SIG-M5 (cell line): ENCODE data around the gene XPR1.

Experiments
- DNase-seq: peaks from one replicate; lab custom pipeline; 2025; lab: John Stamatoyannopoulos, UW

Gene XPR1

DNA sequence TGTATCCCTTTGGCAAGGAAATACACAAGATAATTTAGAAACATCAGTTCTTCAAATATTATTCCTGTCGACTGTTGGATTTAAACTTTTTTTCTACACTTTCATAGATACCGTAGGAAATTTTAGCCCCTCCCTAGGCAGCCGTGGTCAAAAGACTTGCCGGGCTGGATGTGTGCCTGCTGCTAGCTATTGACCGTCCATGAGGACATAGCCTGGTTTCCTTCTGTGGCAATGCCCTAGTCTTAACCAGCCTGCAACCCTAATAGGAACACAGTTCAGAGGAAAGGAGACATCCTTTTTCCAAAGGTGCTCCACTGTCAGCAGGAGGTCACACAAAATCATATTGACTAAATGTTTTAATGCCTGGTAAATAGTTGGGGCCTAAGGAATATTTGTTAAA lies 260.4 kb downstream of the XPR1 start:
- DNase-seq: no peak

GRCh38 chr1:180892675-180893074 lies 260.9 kb downstream of the XPR1 start:
- DNase-seq: no peak

GRCh38 chr1:180893614-180894013 lies 261.8 kb downstream of the XPR1 start:
- DNase-seq: no peak

GRCh38 chr1:180896161-180896560 lies 264.3 kb downstream of the XPR1 start:
- no peak for DNase-seq

GRCh38 chr1:180898441-180899219 lies 266.8 kb downstream of the XPR1 start:
- DNase-seq: no peak

- DNase-seq: no peak
These were observed 267.4 kb downstream of the XPR1 start for GRCh38 chr1:180899262-180899661.

- DNase-seq: no peak
These were observed 269.5 kb downstream of the XPR1 start for GRCh38 chr1:180901076-180901990.

- no peak for DNase-seq
These were observed 270.7 kb downstream of the XPR1 start for GRCh38 chr1:180902541-180902940.

DNA sequence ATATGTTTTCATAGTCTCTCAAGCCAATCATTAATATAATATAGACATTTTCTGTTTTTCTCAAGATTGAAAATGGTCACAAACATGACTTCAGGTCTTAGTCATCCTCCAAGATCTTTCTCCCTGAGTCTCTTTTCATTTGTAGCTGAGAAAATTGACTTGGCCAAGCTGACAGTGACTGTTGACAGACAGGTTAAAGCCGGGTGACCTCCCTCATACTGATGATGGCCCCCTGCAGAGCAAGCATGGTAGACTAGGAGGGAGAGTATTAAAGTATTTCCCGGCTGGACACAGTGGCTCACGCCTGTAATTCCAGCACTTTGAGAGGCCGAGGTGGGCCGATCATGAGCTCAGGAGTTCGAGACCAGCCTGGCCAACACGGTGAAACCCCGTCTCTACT lies 274.1 kb downstream of the XPR1 start:
- DNase-seq: no peak

DNA sequence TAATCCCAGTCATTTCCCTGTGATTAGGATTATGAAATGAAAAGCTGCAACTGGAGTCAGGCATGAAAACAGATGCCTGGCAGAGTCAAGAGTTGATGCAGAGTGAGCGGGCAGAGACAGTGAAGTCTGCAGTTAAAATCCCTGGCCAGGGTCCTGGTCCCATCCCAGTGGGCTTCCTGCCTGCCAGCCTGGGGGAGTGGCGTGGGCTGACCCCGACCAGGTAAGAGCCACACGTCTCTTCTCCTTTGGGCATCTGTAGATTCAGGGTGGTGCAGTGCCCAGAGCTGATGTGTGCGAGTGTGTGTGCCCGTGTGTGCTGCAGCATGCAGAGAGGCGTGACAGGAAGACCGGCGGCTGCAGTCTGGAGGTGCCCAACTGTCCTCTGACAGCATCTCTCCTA lies 274.7 kb downstream of the XPR1 start:
- DNase-seq: no peak

DNA sequence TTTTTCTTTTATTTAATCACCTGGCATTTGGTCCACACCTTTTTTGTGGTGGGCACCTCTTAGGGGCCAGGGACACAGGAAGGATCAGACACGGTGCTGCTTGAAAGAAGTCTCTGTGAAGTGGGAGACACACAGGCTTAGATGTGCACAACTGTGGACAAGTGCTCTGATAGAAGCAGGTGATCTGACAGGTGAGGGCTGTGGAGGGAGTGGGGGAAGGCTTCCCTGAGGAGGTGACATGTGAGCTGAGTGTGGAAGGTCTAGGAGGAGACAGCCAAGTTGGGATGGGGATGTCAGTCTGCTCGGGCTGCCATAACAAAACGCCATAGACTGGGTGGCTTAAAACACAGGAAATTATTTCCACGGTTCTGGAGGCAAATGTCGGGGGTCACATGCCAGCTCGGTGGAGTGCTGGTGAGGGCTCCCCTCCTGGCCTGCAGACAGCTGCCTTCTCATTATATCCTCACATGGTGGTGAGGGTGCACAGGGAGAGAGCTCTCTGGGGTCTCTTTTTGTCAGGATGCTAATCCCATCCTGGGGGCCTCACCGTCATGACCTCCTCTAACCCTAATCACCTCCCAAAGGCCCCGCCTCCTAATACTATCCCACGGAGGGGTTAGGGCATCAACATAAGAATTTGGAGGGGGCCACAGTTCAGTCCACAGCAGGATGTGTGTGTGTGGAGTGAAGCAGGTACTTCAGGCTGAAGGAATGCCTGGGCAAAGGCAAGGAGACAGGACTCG lies 275.7 kb downstream of the XPR1 start:
- no peak for DNase-seq

DNA sequence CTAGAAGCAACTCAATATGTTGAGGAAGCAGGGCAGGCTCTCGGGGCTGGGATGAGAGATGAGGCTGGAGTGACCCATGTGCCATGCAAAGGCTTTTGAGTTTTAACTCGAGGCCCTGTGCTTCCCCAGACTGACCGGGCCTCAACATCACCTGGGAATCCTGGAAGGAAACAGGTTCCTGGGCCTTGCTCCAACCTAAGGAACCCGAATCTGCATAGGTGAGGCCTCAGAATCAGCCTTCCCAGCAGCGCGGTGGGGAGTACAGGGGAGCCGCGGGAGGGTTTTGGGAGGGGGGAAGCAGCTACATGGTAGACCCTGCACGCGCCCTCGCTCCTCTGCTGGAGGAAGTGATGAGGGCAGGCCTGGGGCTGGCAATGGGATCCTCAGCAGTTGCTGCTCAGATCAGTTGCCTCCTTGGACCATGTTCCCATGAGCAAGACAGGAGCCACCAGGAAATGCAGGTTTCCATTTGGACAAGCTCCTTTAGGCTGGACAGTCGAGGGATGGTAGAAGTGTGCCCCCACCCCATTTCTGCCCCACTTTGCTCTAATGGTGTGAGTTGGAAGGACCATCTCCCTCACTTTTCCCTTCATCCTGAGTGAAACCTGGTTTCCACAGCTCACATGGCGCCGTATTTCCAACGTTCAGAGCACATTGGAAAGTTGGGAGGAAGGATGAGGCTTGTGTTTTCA lies 276.4 kb downstream of the XPR1 start:
- DNase-seq: no peak

GRCh38 chr1:180909005-180909414 lies 277.2 kb downstream of the XPR1 start:
- no peak for DNase-seq

DNA sequence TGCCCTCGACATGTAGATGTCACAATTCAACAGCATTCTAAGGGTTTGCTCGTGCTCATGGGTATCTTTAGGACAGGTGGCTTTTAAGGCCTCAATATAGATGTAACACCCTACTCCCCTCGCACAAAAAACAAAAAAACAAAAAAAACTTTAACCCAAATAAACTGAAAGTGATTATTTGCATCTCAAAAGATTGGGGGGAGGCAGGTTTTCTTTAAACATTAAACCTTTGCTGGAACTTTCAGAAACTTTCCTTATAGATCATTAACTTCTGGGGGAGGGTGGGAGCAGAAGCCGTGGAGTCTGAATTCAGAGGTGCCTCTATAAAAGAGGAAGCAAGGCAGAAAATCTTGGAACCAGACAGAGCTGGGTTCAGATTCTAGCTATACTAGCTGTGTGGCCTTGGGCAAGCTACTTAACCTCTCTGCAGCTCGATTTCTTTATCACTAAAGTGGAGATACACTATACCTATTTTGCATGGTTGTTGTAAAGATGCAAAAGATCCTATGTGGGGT lies 277.7 kb downstream of the XPR1 start:
- DNase-seq: no peak

GRCh38 chr1:180911640-180912191 lies 279.9 kb downstream of the XPR1 start:
- no peak for DNase-seq

DNA sequence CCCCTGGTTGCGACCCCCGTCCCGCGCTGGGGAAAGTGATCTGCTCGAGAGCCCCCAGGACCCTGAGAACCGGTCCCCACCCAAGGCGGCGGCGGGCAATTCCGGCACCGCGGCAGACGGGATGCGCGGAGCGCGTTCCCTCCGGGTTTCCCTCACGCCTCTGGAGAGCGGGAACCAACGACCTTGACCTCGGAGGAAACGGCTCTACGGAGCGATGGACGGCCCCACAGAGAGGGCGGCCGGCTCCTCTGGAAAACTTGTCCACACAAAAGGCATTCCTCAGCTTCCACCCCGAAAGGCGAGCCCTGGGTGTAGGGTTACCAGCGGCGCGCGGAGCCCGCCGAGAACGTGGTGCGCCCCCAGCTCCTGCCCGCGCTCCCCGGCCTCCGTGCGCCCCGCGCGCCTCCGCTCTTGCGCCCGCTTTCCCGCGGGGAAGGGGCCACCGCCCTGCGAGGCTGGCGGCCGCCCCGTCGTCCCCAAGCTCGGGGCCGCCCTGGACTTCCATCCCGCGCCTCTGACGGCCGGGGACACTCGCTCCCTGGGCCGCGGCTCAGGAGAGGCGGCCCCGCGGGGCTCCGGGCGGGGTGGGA lies 280.5 kb downstream of the XPR1 start:
- no peak for DNase-seq

- no peak for DNase-seq
These were observed 281.2 kb downstream of the XPR1 start, which contains the start of gene KIAA1614 for GRCh38 chr1:180912801-180913565. Gene KIAA1614 (plus strand): TSS chr1:180912897. CDS start chr1:180913244, 347 bp downstream.

- no peak for DNase-seq
These were observed 283.7 kb downstream of the XPR1 start for GRCh38 chr1:180915426-180915965.

DNA sequence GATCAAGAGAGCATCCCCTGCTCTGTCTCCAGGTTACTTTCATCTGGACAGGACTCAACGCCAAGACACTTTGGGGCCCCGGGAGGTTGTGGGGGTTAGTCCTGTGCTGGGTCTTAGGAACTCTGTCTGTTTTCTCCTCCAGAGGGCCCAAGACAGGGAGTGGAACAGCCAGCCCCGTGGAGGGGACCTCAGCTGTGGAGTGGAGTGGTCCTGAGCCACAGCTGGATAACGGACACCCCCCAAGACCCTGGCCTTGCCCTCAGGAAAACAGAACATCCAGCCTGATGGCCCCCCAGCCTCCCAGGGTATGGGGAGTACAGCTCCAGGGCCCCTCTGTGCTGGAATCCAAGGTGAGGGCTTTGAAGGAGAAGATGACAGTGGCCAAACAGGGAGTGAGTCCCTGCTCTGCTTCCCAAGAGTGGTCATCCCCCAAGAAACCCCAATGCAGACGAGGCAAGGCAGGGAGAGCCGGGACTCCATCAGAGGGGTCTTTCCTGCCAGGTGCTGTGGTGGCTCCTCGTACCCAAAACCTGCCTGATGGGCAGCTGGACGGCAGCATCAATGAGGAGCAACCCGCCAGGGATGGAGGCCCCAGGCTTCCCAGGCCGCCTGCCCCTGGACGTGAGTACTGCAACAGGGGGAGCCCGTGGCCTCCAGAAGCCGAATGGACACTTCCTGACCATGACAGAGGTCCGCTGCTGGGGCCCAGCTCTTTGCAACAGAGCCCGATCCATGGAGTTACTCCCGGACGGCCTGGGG lies 284.4 kb downstream of the XPR1 start:
- DNase-seq: no peak
